HL-60/S4 treated with retinoic acid at 250 ng/mL for 4 days and 3 days (cell line): ENCODE results near the gene LELP1.
"Not testable (repeated sequence)": the region's sequence is repeated elsewhere in the genome, so short reads cannot be mapped to it uniquely, and the experiment has no call there.

ENCODE experiments used
- in situ Hi-C: fragments of 300-500 bp; cut with MboI; formaldehyde crosslinking; loops from 2 replicates; pipeline ENCODE4 v1.7.0; 2022; ENCODE audit warnings: low sequenced_read_pairs

LELP1 gene

DNA sequence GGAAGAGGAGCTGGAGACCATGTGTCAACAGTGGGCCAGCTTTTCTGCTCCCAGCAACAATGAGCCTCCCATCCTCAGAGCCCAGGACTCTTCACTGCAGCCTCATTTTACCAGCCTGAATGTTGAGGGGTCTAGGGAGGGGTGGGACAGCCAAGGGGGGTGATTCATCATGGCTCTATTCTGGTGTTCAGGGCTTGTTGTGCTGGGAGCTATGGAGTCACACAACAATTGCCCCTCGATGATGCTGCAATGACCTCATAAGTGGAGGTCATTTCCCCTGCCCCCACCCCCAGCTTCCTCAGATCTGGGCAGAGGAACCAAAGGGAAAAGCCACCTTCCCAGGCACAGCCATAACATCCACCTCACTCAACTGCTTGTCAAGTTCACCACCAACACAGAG, at the start of gene LELP1:
Gene LELP1 (plus strand): TSS at position 301 of the 400 bp plus-strand sequence. CDS start 1,278 bp downstream, outside the sequence.
- in situ Hi-C loops: no loop called here

- in situ Hi-C loops: no loop called here
These were observed 47.7 kb upstream of the LELP1 start for GRCh38 chr1:153155541-153155940.

DNA sequence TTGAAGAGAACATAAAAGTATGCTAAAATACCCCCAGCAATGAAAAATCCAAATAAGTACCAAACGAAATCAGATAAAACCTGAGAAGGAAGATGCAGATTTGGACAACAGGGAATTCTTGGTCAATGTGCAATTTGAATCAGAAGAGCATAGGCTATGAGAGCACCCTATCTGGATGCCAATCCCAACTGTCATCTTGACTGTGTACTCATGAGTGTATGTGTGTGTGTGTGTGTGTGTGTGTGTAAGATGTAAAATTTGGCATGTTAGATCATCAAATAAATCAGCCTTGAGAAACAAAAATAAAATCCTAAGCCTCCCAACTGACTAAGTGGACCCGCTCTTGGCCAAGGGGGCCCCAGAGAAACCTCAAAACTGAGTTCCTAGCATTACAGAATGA, 34.5 kb upstream of the LELP1 start:
- in situ Hi-C loops: no loop called here

- in situ Hi-C loops: no loop called here
These were observed 28.6 kb upstream of the LELP1 start for GRCh38 chr1:153174624-153175023.

DNA sequence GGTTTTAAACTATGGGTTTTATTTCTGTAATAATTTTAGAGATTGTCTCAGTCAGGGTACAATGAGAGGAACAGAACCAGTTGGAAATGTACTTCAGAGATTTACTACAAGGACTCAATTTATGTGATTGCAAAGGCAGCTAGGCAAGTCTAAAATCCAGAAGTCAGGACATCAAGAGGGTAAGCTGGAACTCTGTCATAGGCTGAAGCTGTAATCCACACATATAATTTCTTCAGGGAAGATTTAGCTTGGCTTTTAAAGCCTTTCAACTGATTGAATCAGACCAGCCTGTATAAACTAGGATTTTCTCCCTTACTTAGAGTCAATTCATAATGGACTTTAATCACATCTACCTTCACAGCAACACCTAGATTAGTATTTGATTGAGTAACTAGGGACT, 24.3 kb upstream of the LELP1 start:
- in situ Hi-C loops: no loop called here

- in situ Hi-C loops: no loop called here
These were observed 22.7 kb upstream of the LELP1 start for GRCh38 chr1:153180556-153180955.

DNA sequence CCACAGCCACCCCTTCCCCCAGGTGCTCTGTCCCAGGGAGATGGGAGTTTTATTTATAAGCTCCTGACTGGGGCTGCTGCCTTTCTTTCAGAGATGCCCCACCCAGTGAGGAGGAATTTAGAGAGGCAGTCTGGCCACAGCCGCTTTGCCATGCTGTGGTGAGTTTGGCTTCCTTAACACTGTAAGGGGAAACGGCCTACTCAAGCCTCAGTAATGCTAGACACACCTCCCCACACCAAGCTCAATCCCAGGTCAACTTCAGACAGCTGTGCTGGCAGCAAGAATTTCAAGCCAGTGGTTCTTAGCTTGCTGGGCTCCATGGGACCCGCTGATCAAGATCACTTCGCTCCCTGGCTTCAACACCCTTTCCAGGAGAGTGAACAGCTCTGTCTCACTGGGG, 14.9 kb upstream of the LELP1 start:
- in situ Hi-C loops: not testable (repeated sequence)

DNA sequence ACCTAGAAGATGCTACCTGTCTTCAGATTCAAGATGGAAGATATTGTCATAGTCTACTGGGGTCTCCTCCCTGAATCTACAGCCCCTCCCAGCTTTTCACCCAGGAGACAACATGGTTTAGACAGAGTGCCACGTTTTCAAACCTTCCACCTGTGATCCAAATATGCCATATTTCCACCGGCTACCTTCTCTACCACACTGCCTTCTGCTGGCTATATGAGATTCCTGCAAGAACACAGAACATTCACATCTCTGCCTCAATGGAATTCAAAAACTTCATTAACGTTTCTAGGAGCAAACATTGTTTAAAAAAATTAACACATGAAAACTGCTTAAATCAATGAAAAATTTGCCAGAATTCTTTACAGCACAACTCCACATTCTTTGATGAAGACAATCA, 12.9 kb upstream of the LELP1 start:
- in situ Hi-C loops: no loop called here

DNA sequence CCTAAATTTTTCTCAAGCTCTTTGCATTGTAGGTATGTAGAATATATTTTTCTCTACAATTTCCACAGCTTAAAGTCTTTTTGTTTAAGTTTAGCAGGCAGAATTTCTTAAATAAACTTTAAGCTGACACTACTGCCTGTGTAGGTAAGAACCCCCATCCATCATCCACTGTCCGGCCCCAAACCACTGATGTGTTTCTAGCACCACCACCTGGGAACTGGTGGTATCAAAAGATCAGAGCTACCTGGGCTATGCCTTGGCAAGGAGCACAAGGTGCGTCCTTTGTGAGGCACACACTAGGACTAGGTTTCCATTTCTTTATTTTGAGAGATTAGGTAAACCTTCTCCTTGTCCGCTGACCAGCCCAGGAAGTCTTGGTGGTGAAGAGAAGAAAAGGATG, 10.5 kb upstream of the LELP1 start:
- in situ Hi-C loops: no loop called here

DNA sequence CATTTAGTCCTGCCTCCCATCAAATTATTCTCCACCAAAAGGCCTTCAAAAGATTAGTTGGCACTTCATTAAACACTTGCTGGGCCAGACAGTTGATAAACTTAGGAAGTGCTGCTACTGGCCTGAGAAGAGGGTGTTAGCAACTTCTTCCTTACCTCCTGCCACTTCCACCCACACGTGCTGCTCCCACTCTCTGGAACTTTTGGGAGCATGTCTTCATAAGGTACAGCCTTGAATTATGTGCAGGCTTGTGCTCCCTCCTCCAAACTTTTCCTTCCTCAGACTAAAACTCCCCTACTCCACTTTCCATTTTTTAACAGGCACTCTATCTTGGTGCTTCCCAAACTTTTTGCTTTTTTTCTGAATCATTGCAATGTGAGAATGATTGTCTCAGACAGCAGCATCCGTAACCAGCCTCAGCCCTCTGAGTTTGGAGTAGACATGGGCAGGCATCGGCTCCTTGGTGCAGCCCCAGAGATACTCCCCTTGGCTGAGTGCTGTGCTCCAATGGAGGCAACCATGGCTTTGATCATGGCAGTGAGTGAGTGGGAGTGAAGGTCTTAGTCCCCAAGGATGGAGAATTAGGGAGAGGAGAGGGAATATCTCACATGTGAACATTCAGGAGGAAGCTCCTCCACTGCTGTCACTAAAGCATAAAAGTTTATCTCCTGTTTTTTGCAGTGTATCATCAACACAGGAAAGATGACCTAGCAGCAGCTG, 8.7 kb upstream of the LELP1 start:
- in situ Hi-C loops: no loop called here

DNA sequence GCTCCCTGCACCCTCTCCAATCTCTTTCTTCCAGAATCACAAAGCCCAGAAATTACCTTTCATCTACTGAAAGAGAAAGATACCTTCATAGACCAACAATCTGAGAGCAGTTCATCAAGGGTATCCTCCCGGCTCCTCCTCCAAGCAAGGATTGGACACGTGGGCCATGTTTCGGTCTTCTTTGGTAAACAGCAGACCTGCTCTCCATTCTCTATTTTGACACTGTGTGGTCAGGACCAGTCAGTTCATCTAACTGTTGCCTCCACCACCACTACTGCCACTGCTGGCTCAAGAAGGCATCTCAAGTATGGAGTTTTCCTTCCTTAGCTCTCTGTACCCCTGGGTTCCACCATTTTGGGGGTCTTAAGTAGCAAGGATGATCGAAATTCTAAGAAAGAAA, 8.0 kb upstream of the LELP1 start:
- in situ Hi-C loops: no loop called here

DNA sequence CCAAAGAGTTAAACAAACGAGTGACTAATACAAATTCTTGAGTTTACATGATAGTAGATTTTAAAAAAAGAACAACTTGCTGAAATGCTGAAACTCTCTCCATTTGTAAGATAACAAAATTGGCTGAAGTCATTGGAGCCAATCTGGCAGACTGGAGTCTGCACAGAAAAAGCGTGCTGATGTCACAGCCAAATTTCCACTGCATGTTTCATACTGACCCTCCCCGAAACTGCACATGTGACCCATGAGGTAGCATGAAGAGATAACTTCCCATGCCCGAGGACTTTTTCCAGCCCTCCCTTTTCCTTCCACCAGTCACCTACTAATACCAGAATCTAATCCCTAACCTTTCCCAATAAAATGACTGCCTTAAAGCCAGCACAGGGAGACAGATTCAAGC, 1.2 kb upstream of the LELP1 start:
- in situ Hi-C loops: no loop called here

- in situ Hi-C loops: no loop called here
These were observed 3.4 kb downstream of the LELP1 start for GRCh38 chr1:153206631-153207030.

DNA sequence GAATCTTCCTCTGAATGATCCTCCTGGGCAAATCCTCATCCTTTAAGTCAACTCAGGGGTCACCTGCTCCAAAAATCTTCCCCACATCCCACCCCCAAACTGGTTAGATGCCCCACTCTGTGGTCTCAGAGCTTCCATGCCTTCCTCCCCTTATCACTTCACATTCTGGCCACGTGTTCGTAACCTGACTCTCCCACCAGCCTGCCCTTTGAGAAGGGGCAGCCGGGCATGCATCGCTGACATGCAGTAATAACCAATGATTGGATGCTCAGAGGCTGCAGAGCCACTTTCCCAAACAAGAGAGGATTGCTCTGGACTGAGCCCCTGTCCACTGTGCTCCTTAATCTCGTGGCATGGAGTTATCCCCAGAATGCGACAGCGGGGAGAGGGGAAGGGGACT, 7.0 kb downstream of the LELP1 start:
- in situ Hi-C loops: no loop called here

DNA sequence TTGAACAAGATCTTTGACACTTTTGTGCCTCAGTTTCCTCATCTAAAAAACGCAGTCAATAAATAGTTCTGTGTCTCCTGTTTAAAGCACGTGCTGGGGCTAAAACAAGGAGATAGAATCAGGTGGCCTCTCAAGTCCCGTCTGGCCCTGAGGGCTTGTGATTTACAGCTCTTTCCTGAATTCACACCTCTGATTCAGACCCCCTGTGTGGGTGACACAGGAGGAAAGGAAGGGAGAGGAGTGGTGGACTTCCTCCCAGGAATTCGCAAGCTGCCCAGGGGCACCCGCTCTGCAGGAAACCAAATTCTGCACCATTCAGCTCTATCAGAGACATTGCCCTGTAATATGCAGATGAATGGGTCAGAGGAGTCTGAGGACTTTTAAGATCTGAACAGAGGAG, 9.0 kb downstream of the LELP1 start:
- in situ Hi-C loops: no loop called here

GRCh38 chr1:153213519-153213918, 10.3 kb downstream of the LELP1 start:
- in situ Hi-C loops: no loop called here

DNA sequence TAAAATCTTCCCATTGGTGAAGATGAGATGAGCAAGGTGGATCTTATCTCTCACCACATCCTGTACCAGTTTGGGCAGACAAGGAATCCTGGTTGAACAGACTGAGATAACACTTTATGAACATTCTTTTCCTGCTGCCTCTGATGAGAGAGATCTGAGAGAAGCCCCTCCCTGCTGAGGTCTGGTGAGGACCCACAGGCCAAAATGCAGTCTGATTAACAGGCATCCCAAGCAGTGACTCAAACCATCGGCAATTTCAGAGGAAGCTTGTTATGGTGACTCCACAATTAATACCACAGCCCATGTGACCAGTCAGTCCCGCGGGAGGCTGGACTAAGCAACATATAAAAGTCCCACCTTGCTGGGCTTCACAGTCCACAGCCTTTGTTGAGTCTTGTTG, 14.0 kb downstream of the LELP1 start, which contains the start of gene PRR9:
Gene PRR9 (plus strand): TSS at position 373 of the 400 bp plus-strand sequence. CDS start 561 bp downstream, outside the sequence.
- in situ Hi-C loops: no loop called here

DNA sequence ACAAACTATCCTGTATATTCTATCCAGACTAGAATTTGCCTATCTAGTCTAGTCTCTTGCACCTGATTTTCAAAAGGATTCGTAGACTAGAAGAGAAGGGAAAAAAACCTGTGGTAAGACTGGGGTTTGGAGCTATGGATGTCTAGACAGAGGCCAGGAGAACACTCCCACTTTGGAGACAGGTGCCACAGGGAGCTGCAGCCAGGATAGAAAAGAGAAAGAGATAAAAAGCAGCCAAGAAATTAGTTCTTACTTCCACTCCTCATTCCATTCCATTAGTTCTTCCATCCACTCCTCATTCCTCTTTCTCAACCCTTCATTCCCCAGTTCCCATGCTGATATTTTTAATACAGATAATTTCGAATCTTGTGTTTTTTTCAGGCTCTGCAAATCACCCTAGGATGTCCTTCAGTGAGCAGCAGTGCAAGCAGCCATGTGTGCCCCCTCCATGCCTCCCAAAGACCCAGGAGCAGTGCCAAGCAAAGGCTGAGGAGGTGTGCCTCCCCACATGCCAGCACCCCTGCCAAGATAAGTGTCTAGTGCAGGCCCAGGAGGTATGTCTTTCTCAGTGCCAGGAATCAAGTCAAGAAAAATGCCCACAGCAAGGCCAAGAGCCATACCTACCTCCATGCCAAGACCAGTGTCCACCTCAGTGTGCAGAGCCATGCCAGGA, 14.7 kb downstream of the LELP1 start:
- in situ Hi-C loops: no loop called here

DNA sequence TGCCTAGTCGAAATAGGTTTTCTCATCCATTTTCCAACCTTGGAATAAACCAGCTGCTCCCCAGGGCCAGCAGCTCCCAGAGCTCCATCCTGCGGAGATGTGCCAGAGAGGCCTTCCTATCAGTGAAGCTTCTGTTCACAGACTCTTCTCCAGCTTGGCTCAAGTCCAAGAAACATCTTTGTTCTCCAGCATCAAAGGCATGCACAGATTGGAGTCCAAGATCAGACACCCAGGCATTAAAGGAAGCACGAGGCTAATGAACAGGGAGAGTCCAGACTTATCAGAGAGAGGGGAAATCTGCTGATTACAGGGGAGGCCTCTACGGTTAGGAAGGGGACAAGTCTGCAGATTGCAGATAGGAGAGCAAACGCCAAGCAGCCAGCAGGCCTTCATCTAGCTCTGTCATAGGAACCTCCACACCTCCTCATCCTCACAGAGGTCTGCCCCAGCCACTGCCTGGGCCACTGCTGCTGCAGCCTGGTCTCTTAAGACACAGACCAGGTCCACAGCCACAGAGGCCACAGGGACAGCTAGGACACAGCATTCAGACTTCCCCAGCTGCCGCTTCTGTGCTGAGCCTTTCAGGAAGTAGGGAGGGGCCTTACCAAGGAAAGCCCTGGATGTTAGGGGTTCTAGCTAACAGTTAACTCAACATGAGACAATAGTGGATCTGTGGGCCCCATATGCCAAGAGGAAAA, 17.5 kb downstream of the LELP1 start:
- in situ Hi-C loops: no loop called here

GRCh38 chr1:153223040-153223891, 20.0 kb downstream of the LELP1 start:
- in situ Hi-C loops: not testable (repeated sequence)

DNA sequence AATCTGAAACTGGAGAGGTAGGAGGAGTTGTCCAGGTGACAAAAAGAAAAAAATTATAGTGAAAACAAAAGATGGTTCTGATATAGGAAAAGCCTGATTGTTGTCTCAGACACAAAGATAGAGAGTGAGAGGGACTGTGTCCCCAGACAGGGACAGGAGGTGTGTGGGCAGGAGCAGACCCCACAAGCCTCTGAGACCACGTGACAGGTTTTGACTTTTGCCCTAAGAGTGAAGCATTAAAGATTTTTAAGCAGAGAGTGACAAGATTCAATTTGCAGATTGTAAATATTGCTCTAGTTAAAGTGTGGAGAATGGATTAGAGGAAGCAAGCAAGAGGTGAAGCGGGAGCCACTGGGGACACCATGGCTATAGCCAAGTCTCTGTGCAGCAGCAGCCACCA, 24.6 kb downstream of the LELP1 start:
- in situ Hi-C loops: no loop called here
